Activated gamma-delta T cell treated with anti-CD3 and anti-CD28 coated beads, Interleukin-2, amount 50 U/mL, for 16 hours (primary cell): ENCODE results near the gene TCTN1.
"Not testable (repeated sequence)": the region's sequence is repeated elsewhere in the genome, so short reads cannot be mapped to it uniquely, and the experiment has no call there.

Source experiments
- DNase-seq: peaks from one replicate; pipeline ENCODE4 v3.0.0-alpha.2; 2020; ENCODE audit warnings: low read depth

The TCTN1 gene

GRCh38 chr12:110585231-110585799 is 28.6 kb upstream of the TCTN1 start:
- no peak for DNase-seq

- DNase-seq: not testable (repeated sequence)
Observed at GRCh38 chr12:110587102-110587501, 26.8 kb upstream of the TCTN1 start.

GRCh38 chr12:110590059-110590458 is 23.9 kb upstream of the TCTN1 start:
- no peak for DNase-seq

GRCh38 chr12:110590806-110591326 is 23.1 kb upstream of the TCTN1 start:
- no peak for DNase-seq

GRCh38 chr12:110591451-110592051 is 22.4 kb upstream of the TCTN1 start:
- DNase-seq: no peak

- no peak for DNase-seq
Observed at GRCh38 chr12:110592078-110592477, 21.9 kb upstream of the TCTN1 start.

- DNase-seq: not testable (repeated sequence)
Observed at GRCh38 chr12:110592919-110593318, 21.0 kb upstream of the TCTN1 start.

- DNase-seq: no peak
Observed at GRCh38 chr12:110597885-110598284, 16.0 kb upstream of the TCTN1 start.

- DNase-seq: no peak
Observed at GRCh38 chr12:110599334-110599733, 14.6 kb upstream of the TCTN1 start.

GRCh38 chr12:110600254-110600653 is 13.7 kb upstream of the TCTN1 start:
- no peak for DNase-seq

- DNase-seq: peak; percentile 31
Observed at GRCh38 chr12:110602085-110602814, 11.7 kb upstream of the TCTN1 start.

- DNase-seq: no peak
Observed at GRCh38 chr12:110606253-110606611, 7.7 kb upstream of the TCTN1 start.

- no peak for DNase-seq
Observed at GRCh38 chr12:110613071-110613770, 708 bp upstream of the TCTN1 start.

GRCh38 chr12:110615171-110615570 is 1.2 kb downstream of the TCTN1 start:
- DNase-seq: no peak

- no peak for DNase-seq
Observed at GRCh38 chr12:110616471-110617115, 2.7 kb downstream of the TCTN1 start.

GRCh38 chr12:110619534-110619953 is 5.6 kb downstream of the TCTN1 start:
- no peak for DNase-seq

- no peak for DNase-seq
Observed at GRCh38 chr12:110622582-110622981, 8.7 kb downstream of the TCTN1 start.

GRCh38 chr12:110627500-110628195 is 13.7 kb downstream of the TCTN1 start:
- DNase-seq: no peak

GRCh38 chr12:110635055-110635454 is 21.1 kb downstream of the TCTN1 start:
- no peak for DNase-seq

- no peak for DNase-seq
Observed at GRCh38 chr12:110636516-110636915, 22.6 kb downstream of the TCTN1 start.

- DNase-seq: no peak
Observed at GRCh38 chr12:110637869-110638441, 24.0 kb downstream of the TCTN1 start.
